Activated CD4-positive, CD25-positive, alpha-beta regulatory T cell treated with anti-CD3 and anti-CD28 coated beads, Interleukin-2, amount 50 U/mL, for 72 hours (primary cell): ENCODE measurements around the gene YRDC.
A peak's percentile ranks its signal among the peaks of the same experiment; 100 is the strongest.
"Not testable (repeated sequence)": the region's sequence is repeated elsewhere in the genome, so short reads cannot be mapped to it uniquely, and the experiment has no call there.

Experiments used
- DNase-seq: peaks from one replicate; pipeline ENCODE4 v3.0.0; 2021

The YRDC gene

GRCh38 chr1:37817481-37817880 is 9.5 kb upstream of the YRDC start:
- no peak for DNase-seq

GRCh38 chr1:37814252-37814651 is 6.2 kb upstream of the YRDC start:
- no peak for DNase-seq

- DNase-seq = no peak
These were observed 5.6 kb upstream of the YRDC start for GRCh38 chr1:37813529-37814145.

- peak; percentile 69 for DNase-seq
These were observed 3.1 kb upstream of the YRDC start for GRCh38 chr1:37811027-37811655.

- no peak for DNase-seq
These were observed 1.9 kb upstream of the YRDC start for GRCh38 chr1:37809942-37810341.

- DNase-seq = peak; percentile 68
These were observed 636 bp upstream of the YRDC start for GRCh38 chr1:37808369-37809319.

GRCh38 chr1:37807220-37807554 is 821 bp downstream of the YRDC start:
- DNase-seq = no peak

GRCh38 chr1:37802439-37802838 is 5.6 kb downstream of the YRDC start:
- no peak for DNase-seq

GRCh38 chr1:37797750-37798345 is 10.2 kb downstream of the YRDC start:
- DNase-seq = no peak

- DNase-seq = no peak
These were observed 12.5 kb downstream of the YRDC start for GRCh38 chr1:37795340-37796125.

GRCh38 chr1:37794372-37795339 is 13.4 kb downstream of the YRDC start:
- no peak for DNase-seq

GRCh38 chr1:37793773-37794371 is 14.1 kb downstream of the YRDC start, which contains the start of gene MANEAL:
Gene MANEAL, plus strand, starts transcription at chr1:37793847. Its CDS starts 336 bp downstream, at chr1:37794183.
- DNase-seq = peak; percentile 65

GRCh38 chr1:37792943-37793686 is 14.9 kb downstream of the YRDC start:
- no peak for DNase-seq

- no peak for DNase-seq
These were observed 25.5 kb downstream of the YRDC start for GRCh38 chr1:37782491-37782890.

GRCh38 chr1:37778654-37779053 is 29.4 kb downstream of the YRDC start:
- DNase-seq = no peak

GRCh38 chr1:37776946-37777516 is 31.0 kb downstream of the YRDC start:
- no peak for DNase-seq

- DNase-seq = not testable (repeated sequence)
These were observed 36.6 kb downstream of the YRDC start for GRCh38 chr1:37771440-37771839.

- no peak for DNase-seq
These were observed 40.5 kb downstream of the YRDC start for GRCh38 chr1:37767488-37767887.

GRCh38 chr1:37765916-37766664 is 41.9 kb downstream of the YRDC start:
- DNase-seq = no peak
